GM10266 (cell line): ENCODE results near the gene RRP1B.
"Not testable (repeated sequence)": the region's sequence is repeated elsewhere in the genome, so short reads cannot be mapped to it uniquely, and the experiment has no call there.

ENCODE experiments used
- DNase-seq: peaks from one replicate; pipeline ENCODE4 v3.0.0; 2012; ENCODE audit errors: extremely low spot score
- TF ChIP-seq, protein P1 (sequence below): IDR thresholded peaks from 2 replicates; pipeline ENCODE4 v1.5.1; 2012; ENCODE audit warnings: mild to moderate bottlenecking, low read depth; ENCODE audit not compliant: control insufficient read depth, insufficient read depth; ENCODE audit errors: missing control alignments

The RRP1B gene, protein sequence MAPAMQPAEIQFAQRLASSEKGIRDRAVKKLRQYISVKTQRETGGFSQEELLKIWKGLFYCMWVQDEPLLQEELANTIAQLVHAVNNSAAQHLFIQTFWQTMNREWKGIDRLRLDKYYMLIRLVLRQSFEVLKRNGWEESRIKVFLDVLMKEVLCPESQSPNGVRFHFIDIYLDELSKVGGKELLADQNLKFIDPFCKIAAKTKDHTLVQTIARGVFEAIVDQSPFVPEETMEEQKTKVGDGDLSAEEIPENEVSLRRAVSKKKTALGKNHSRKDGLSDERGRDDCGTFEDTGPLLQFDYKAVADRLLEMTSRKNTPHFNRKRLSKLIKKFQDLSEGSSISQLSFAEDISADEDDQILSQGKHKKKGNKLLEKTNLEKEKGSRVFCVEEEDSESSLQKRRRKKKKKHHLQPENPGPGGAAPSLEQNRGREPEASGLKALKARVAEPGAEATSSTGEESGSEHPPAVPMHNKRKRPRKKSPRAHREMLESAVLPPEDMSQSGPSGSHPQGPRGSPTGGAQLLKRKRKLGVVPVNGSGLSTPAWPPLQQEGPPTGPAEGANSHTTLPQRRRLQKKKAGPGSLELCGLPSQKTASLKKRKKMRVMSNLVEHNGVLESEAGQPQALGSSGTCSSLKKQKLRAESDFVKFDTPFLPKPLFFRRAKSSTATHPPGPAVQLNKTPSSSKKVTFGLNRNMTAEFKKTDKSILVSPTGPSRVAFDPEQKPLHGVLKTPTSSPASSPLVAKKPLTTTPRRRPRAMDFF

DNA sequence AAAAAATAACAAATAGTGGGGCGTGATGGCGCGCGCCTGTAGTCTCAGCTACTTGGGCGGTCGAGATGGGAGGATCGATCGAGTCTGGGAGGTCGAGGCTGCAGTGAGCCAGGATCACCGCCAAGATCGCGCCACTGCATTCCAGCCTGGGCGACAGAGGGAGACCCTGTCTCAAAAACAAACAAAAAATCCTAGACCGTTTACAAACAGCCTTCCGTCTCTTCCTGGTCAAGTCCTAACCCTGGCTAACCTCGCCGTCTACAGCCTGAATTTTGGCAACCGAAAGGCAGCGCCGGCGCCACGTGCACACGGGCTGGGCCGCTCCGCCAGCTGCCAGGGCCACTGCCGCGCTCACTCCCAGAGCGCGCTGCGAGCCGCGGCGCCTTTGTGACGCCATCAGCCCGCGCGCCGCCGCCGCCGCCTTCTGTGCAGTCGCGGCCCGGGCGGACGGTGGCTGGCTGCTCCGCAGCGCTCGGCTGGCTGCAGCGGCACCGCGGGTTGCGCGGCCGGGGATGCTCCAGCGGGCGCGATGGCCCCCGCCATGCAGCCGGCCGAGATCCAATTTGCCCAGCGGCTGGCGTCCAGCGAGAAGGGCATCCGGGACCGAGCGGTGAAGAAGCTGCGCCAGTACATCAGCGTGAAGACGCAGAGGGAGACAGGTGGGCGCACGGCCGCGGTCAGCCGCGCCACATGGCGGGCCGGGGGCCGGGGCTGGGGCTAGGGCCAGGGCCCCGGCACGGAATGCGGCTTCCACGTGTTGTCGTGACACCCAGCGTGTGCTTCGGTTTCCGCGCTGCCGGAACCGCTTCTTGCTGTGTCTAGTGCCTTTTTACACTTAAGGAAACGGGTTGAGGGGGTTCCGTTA, at the start of gene RRP1B, which contains the start of gene HSF2BP:
Gene RRP1B, plus strand, starts transcription at position 425 of the 865 bp plus-strand sequence. Its CDS starts 105 bp downstream, at position 530.
Gene HSF2BP, minus strand, starts transcription at position 353 of the 865 bp plus-strand sequence. CDS start 1,392 bp downstream, outside the sequence.
- peak; percentile 96 for DNase-seq
- TF ChIP-seq, protein P1, sequence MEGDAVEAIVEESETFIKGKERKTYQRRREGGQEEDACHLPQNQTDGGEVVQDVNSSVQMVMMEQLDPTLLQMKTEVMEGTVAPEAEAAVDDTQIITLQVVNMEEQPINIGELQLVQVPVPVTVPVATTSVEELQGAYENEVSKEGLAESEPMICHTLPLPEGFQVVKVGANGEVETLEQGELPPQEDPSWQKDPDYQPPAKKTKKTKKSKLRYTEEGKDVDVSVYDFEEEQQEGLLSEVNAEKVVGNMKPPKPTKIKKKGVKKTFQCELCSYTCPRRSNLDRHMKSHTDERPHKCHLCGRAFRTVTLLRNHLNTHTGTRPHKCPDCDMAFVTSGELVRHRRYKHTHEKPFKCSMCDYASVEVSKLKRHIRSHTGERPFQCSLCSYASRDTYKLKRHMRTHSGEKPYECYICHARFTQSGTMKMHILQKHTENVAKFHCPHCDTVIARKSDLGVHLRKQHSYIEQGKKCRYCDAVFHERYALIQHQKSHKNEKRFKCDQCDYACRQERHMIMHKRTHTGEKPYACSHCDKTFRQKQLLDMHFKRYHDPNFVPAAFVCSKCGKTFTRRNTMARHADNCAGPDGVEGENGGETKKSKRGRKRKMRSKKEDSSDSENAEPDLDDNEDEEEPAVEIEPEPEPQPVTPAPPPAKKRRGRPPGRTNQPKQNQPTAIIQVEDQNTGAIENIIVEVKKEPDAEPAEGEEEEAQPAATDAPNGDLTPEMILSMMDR = no peak

DNA sequence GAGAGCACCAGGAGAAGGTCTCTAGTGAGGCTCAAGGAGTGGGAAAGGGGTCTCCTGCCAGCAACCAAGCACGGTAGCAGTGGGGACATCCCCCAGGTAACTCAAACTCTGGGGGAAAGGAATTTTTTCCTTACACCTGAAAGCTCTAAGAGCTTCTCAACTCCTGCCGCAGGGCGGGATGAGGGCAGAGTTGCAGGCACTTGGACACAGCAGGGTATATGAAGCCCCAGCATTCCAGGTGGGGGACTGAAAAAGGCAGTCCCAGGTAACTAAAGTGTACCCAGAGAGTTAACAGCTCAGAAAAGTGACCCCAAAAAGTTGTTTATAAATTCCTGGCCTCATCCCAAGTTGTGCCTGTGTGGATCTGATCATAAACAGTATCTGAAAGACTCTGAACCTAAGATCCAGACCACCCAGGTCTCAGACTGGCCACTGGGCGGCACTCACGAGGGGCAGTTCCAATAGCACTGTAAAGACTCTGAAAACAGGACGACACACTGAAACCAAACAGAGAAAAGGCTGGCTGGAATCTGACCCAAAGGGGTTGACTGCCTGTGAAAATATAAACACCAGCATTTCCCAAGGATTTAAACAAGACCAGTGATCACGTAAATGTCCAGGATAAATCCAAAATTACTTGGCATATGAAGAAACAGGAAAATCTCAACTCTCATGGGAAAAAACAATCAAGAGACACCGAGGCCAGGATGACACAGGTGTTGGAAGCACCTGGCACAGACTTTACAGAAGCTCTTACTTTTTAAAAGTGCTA, 47.6 kb upstream of the RRP1B start:
- TF ChIP-seq, protein P1 = peak; percentile 71
- peak; percentile 58 for DNase-seq

DNA sequence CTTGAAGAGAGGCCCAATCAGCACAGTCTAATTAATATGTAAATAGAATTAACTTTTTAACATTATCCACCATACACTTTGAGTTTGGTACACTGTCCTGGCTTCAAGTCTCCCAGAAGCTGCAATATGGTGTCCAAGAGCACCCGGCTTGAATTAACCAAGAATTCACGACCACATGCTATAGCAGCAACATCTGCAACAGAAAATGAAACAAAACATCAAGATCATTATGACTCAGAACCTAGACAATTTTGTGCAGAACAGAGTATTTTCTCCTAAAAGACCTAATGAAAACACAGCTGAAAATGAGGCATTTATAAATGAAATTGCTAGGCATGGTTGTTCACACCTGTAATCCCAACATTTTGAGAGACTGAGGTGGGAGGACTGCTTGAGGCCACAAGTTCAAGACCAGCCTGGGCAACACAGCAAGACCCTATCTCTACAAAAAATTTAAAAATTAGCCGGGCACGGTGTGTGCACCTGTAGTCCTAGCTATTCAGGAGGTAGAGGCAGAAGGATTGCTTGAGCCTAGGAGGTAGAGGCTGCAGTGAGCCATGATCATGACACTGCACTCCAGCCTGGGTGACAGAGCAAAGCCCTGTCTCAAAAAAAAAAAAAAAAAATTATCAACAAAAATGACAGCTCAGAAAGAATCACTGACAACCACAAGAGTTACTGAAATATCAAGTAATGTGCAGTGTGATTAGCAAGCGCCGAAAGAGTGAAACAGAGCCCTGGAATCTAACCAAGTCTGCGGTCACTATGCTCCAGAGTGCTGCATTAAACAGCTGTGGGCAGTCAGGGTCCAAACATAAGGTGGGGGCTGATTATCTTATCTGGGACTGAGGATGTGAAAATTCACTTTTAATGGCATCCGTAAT, 45.4 kb upstream of the RRP1B start:
- DNase-seq = peak; percentile 59
- TF ChIP-seq, protein P1 = no peak

DNA sequence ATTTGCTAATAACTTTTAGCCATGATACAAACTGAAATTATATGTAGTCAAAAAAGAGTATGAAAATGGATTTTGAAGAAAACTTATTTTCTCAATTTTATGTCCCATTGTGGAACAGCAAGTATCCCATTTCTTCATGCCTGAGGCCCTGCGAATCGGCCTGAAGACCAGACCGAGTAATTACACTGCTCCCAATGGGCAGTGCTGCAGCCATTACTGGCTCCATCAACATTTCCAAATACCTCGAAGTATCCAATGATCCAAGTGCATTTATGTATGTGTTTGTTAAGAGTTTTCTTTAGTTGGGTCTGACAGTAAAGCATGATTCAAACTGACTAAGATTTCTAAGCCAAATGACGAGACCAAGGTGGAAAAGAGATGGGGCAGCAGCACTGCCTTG, 44.5 kb upstream of the RRP1B start:
- TF ChIP-seq, protein P1 = no peak
- no peak for DNase-seq

DNA sequence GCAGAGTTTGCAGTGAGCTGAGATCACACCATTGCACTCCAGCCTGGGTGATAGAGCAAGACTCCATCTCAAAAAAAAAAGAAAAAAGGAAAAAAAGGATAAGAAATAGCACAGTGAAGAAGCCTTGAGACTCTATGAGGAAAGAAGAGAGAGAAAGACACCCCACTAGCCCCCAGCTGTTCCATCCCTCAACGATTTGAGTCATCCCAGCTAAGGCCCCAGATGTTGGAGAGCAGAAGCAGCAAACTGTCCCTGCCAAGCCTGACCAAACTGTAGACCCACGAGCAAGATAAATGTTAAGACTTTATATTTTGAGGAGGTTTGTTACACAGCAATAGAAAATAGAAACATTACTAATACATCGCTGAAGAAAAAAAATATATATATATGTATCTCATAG, 42.5 kb upstream of the RRP1B start:
- not testable (repeated sequence) for DNase-seq

DNA sequence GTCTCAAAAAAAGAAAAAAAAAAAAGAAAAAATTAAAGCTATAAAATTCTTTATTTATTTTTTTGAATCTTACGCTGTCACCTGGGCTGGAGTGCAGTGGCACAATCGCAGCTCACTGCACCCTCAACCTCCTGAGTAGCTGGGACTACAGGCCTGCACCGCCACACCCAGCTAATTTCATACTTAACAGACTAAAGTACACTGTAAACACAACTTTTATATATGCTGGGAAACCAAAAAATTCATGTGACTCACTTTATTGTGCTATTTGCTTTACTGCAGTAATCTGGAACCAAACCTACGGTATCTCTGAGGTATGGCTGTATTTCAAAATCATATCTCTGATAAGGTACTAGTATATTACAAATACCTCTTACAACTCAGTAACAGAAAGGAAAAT, 40.4 kb upstream of the RRP1B start:
- DNase-seq = no peak
- TF ChIP-seq, protein P1 = no peak
